Measurements from ENCODE around the gene RCSD1.

- no peak for TF ChIP-seq CTCF (IDR thresholded peaks at IDR 0.05)
- TF ChIP-seq POLR2A (IDR thresholded peaks at IDR 0.05): no peak
Measured at GRCh38 chr1:167683641-167684502, 53.8 kb downstream of the RCSD1 start.
